GM12878 (cell line): ENCODE data around the gene CLDN7. TPM values are rescaled to one million over a fixed set of nuclear protein-coding genes. Genes with fewer than 3 reads are reported as not detected.

ENCODE experiments used
- ATAC-seq: fragments of 200-7000 bp; cut with Tn5 transposase; 3 replicates; pipeline ENCODE4 v1.9.1; 2020; ENCODE audit warnings: mild to moderate bottlenecking, moderate library complexity
- BruUV-seq: library from RNA; stranded (reverse); fragments of 400-500 nt; replicated peaks from 2 replicates; lab custom pipeline; 2021; lab: Mats Ljungman, UMichigan
- CTCF ChIA-PET: fragments of 300-600 bp; sonication (Branson Sonifier 250); formaldehyde crosslinking; extraction: SDS; loops from one replicate; lab custom pipeline; 2021; ENCODE audit warnings: inconsistent platforms; lab: Yijun Ruan, JAX
- POLR2A ChIA-PET: fragments of 350-600 bp; formaldehyde crosslinking; extraction: SDS; loops from one replicate; lab custom pipeline; 2021; ENCODE audit warnings: inconsistent platforms; lab: Charles Lee
- RAD21 ChIA-PET: fragments of 300-600 bp; sonication (Branson Sonifier 250); formaldehyde crosslinking; loops from one replicate; lab custom pipeline; 2023; ENCODE audit warnings: antibody characterized with exemption; ENCODE audit not compliant: unreplicated experiment; lab: Charles Lee
- SMC1A ChIA-PET: fragments of 300-600 bp; sonication (Branson Sonifier 250); formaldehyde crosslinking; loops from one replicate; lab custom pipeline; 2023; ENCODE audit not compliant: unreplicated experiment, uncharacterized antibody; lab: Charles Lee
- DNase-seq: peaks from one replicate; pipeline ENCODE4 v3.0.0-alpha.2; 2011; ENCODE audit warnings: low read depth, low spot score
- FAIRE-seq: peaks from 3 replicates; lab custom pipeline; 2011; peaks lifted over from hg19 to GRCh38; lab: Jason Lieb, UNC
- H2AFZ ChIP-seq: 2 replicates; pipeline ENCODE4 v1.6.0; 2011; ENCODE audit warnings: low read depth, low read length, control low read depth; ENCODE audit not compliant: control insufficient read depth
- H3K27ac ChIP-seq: 2 replicates; pipeline ENCODE4 v1.5.1; 2011; ENCODE audit warnings: control low read depth; ENCODE audit not compliant: control insufficient read depth, insufficient read depth
- H3K27me3 ChIP-seq, 2 experiments: replicated peaks in 1 of 2; 2 replicates each; pipeline versions ENCODE4 v1.6.0 to v1.6.1; 2011; ENCODE audit warnings: low read length in 1 of 2; ENCODE audit not compliant: control insufficient read depth in 2 of 2, insufficient read depth in 2 of 2
- H3K36me3 ChIP-seq, 2 experiments: 2 replicates each; pipeline ENCODE4 v1.5.1; 2011; ENCODE audit warnings: low read length in 1 of 2; ENCODE audit not compliant: control insufficient read depth in 2 of 2, insufficient read depth in 2 of 2
- H3K4me1 ChIP-seq: 2 replicates; pipeline ENCODE4 v1.6.1; 2011; ENCODE audit warnings: mild to moderate bottlenecking, low read length, moderate library complexity, mixed read lengths; ENCODE audit not compliant: control insufficient read depth, insufficient read depth
- H3K4me2 ChIP-seq: 2 replicates; pipeline ENCODE4 v1.6.0; 2011; ENCODE audit warnings: control low read depth; ENCODE audit not compliant: control insufficient read depth, insufficient read depth
- H3K4me3 ChIP-seq: fragments of 200-600 bp; sonication (generic); 2 replicates; pipeline ENCODE4 v1.5.1; 2016
- H3K79me2 ChIP-seq: 2 replicates; pipeline ENCODE4 v1.6.0; 2011; ENCODE audit warnings: low read length; ENCODE audit not compliant: control insufficient read depth, insufficient read depth
- H3K9ac ChIP-seq: 2 replicates; pipeline ENCODE4 v1.8.0; 2011; ENCODE audit warnings: low read length, control low read depth, mixed read lengths; ENCODE audit not compliant: control insufficient read depth, insufficient read depth
- H3K9me3 ChIP-seq: replicated peaks from 3 replicates; pipeline ENCODE4 v1.5.1; 2011; ENCODE audit warnings: mild to moderate bottlenecking, low read length; ENCODE audit not compliant: control insufficient read depth, insufficient read depth
- H4K20me1 ChIP-seq: 2 replicates; pipeline ENCODE4 v1.6.0; 2011; ENCODE audit not compliant: control insufficient read depth, insufficient read depth
- BACH1 ChIP-seq: fragments of 450-650 bp; IDR thresholded peaks from 2 replicates; pipeline ENCODE4 v1.6.1; 2017; ENCODE audit warnings: mild to moderate bottlenecking, borderline replicate concordance
- CBX5 ChIP-seq: sonication (generic); IDR thresholded peaks from 2 replicates; pipeline ENCODE4 v1.6.1; 2016; ENCODE audit warnings: low read depth, moderate library complexity, mild to moderate bottlenecking, inconsistent platforms
- CEBPZ ChIP-seq: fragments of 150-350 bp; IDR thresholded peaks from 2 replicates; pipeline ENCODE4 v1.6.1; 2016; ENCODE audit warnings: low read depth, low read length
- CHD2 ChIP-seq: IDR thresholded peaks from 2 replicates; pipeline ENCODE4 v1.6.1; 2011; ENCODE audit warnings: low read depth, low read length, improper control_type of control experiment, borderline replicate concordance
- DPF2 ChIP-seq: fragments of 450-650 bp; IDR thresholded peaks from 2 replicates; pipeline ENCODE4 v1.6.1; 2017; ENCODE audit warnings: mild to moderate bottlenecking
- EP300 ChIP-seq, 2 experiments: fragments of 150-350 bp in 1 of 2; IDR thresholded peaks; 2 replicates each; pipeline ENCODE4 v1.6.1; 2011 to 2012; ENCODE audit warnings: low read depth in 2 of 2, low read length in 2 of 2, borderline replicate concordance in 1 of 2, improper control_type of control experiment in 1 of 2, inconsistent platforms in 1 of 2; ENCODE audit not compliant: control insufficient read depth in 1 of 2
- ESRRA ChIP-seq: IDR thresholded peaks from 2 replicates; pipeline ENCODE4 v1.6.1; 2012; ENCODE audit warnings: mild to moderate bottlenecking, low read length, improper control_type of control experiment
- FOXM1 ChIP-seq: IDR thresholded peaks from 2 replicates; pipeline ENCODE4 v1.6.1; 2012; ENCODE audit warnings: low read depth, mild to moderate bottlenecking, inconsistent platforms, low read length, moderate library complexity
- MYB ChIP-seq: fragments of 150-350 bp; IDR thresholded peaks from 2 replicates; pipeline ENCODE4 v1.6.1; 2014; ENCODE audit warnings: mild to moderate bottlenecking, low read depth, low read length, borderline replicate concordance
- MYC ChIP-seq: IDR thresholded peaks from 2 replicates; pipeline ENCODE4 v1.6.1; 2011; ENCODE audit warnings: mild to moderate bottlenecking, low read length, moderate library complexity, inconsistent platforms; ENCODE audit not compliant: insufficient read depth, insufficient replicate concordance, insufficient read length, severe bottlenecking
- RB1 ChIP-seq: fragments of 450-650 bp; formaldehyde crosslinking; IDR thresholded peaks from 2 replicates; pipeline ENCODE4 v1.6.1; 2017; ENCODE audit warnings: mild to moderate bottlenecking, borderline replicate concordance
- TBL1XR1 ChIP-seq: IDR thresholded peaks from 2 replicates; pipeline ENCODE4 v1.6.1; 2012; ENCODE audit warnings: low read depth, low read length, improper control_type of control experiment
- TCF12 ChIP-seq: IDR thresholded peaks from 2 replicates; pipeline ENCODE4 v1.6.1; 2011; ENCODE audit warnings: low read depth, mild to moderate bottlenecking, low read length
- YBX1 ChIP-seq: fragments of 450-650 bp; IDR thresholded peaks from 2 replicates; pipeline ENCODE4 v1.6.1; 2016; ENCODE audit warnings: antibody characterized with exemption
- ZBED1 ChIP-seq: IDR thresholded peaks from 2 replicates; pipeline ENCODE4 v1.6.1; 2016; ENCODE audit warnings: borderline replicate concordance
- ZNF24 ChIP-seq: fragments of 450-650 bp; IDR thresholded peaks from 2 replicates; pipeline ENCODE4 v1.6.1; 2017; ENCODE audit warnings: antibody characterized with exemption, mild to moderate bottlenecking
- ZNF274 ChIP-seq: IDR thresholded peaks from one replicate; pipeline ENCODE4 v1.8.0; 2011; ENCODE audit not compliant: insufficient read length, insufficient read depth
- WGBS: methylation state at CpG from one replicate; pipeline ENCODE4 v1.1.6; 2016; ENCODE audit warnings: low lambda C conversion rate; ENCODE audit not compliant: insufficient replicate concordance, insufficient coverage; ENCODE audit errors: missing lambda C conversion rate; 5-methylcytosine and 5-hydroxymethylcytosine counted together
- in situ Hi-C: fragments of 300-500 bp; cut with MboI; formaldehyde crosslinking; loops from 9 replicates; pipeline ENCODE4 v1.14.3; 2018; ENCODE audit warnings: mixed read lengths
- intact Hi-C: fragments of 100-400 bp; cut with micrococcal nuclease; formaldehyde crosslinking; loops from one replicate; pipeline ENCODE4 v1.14.2; 2022; ENCODE audit not compliant: unreplicated experiment
- polyA plus RNA-seq, 11 experiments: library from polyadenylated mRNA; depleted of rRNA in 4 of 11; unstranded in 6 of 11; stranded (reverse) in 5 of 11; fragments of >200 nt; fragmentation: Nextera tagmentation in 4 of 11; fragmentation: Illumina TruSeq in 1 of 11; extraction: Ambion mirVana in 4 of 11; extraction: Trizol in 1 of 11; gene quantifications; 1 replicate in 1 of 11; 2 replicates in 10 of 11; pipeline versions ENCODE4 v1.2.1 to v1.2.3, GENCODE V29; 2011 to 2016; ENCODE audit warnings: inconsistent platforms in 2 of 11, missing spikeins in 2 of 11, low read depth in 1 of 11
- total RNA-seq, 4 experiments: library from RNA; depleted of rRNA in 3 of 4; stranded (reverse); fragments of >200 nt in 3 of 4; fragmentation: Illumina TruSeq in 1 of 4; extraction: Trizol in 1 of 4; gene quantifications; 2 replicates each; pipeline versions ENCODE4 v1.2.1 to v1.2.3, GENCODE V29; 2013 to 2021

Gene CLDN7
- total and polyA plus RNA-seq, 10 of the 15 experiments (the other 5 are each of a cell fraction or from before 2014, with no cell fraction given) = 0.19 to 1.3 (median 0.36) TPM; not detected in 5

DNA sequence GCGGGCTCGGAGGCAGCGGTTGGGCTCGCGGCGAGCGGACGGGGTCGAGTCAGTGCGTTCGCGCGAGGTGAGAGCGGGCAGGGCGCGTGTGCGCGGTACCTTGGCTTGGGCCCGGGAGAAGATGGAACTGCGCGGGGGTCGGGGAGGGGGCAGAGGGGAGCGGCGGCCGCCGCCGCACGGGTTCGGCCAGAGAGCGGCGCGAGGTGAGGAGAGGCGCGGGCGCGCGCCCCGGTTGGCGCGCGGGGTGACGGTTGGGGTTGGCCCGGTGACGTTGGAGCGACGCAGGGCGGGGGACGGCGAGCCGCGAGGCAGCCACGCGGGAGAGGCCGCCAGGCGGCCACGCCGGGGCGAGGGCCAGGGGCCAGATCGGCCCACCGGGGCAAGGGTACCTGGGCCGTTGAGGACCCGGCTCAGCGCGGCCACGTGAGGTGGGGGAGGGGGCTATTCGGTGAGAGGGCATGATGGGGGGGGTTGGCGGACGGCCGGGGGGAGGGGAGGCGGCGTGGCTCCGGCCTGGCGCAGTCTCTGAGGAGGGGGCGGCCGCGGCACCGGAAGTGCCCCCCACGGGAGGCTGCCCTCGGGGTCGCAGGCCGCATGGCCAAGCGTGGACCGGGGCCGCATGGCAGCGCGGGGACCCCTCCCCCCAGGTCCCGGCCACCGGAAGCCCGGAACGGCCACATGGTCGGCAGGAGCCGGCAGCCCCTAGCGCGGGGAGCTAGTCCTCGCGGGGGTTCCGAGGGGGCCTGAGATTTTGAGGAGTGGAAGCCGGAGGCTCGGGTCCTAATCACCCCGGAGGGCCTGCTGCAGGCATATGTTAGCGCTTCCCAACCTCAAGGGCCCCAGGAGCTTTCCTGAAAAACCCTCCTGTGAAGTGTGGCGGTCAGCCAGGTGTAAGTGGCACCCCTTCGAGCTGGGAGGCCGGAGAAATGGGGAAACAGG lies 45.7 kb upstream of the CLDN7 start:
- Histone ChIP-seq H3K4me3 (peak overlapping the region; percentile 99), H3K27me3 (no peaks in the 10 kb centered on the region), H4K20me1 (peaks cover 21% of the 10 kb centered on the region), H2AFZ (no peak overlapping the region), H3K4me1 (peaks cover 19% of the 10 kb centered on the region), H3K9me3 (no peaks in the 10 kb centered on the region), H3K9ac (peak overlapping the region; percentile 100), H3K79me2 (peaks cover 49% of the 10 kb centered on the region), H3K36me3 (peaks cover 21 to 29% of the 10 kb centered on the region in 2 experiments), H3K27ac (peak overlapping the region; percentile 99), H3K4me2 (peak overlapping the region; percentile 9)
- DNase-seq (no peak), FAIRE-seq (no peak), ATAC-seq (peak; percentile 15)
- ChIA-PET POLR2A (interaction anchor here (0.6 to 2.0 kb wide), 4 partner anchors 22 to 379 kb away, joined by 3 to 9 read pairs (median 6); partner anchors contain the start of genes ACAP1, NEURL4 and TP53), CTCF (interaction anchor here (0.9 to 1.0 kb wide), 2 partner anchors 17 to 36 kb away, joined by 3 read pairs; no protein-coding TSS in a partner anchor), SMC1A (interaction anchor here (0.8 to 1.3 kb wide), 2 partner anchors 24 to 253 kb away, joined by 3 read pairs; no protein-coding TSS in a partner anchor), RAD21 (interaction anchor here (1.3 kb wide), 1 partner anchor 88 kb away, joined by 4 read pairs; the partner anchor contains the start of genes ACADVL and DLG4)
- intact Hi-C loops (loop anchor here (2.0 to 10.0 kb wide), 3 partner anchors 21 to 377 kb away; partner anchors contain the start of genes GABARAP, NEURL4, TP53 and WRAP53), in situ Hi-C loops (no loop called here)
- 1% methylated on average over 63 of the region's 104 CpGs for WGBS
- no TSS peak for BruUV-seq
- TF ChIP-seq MYB (no peak), CHD2 (peak; percentile 58; the same call in 1 of the 2 replicates), BACH1 (peak; percentile 42; the same call in 1 of the 2 replicates), ZNF274 (no peak), MYC (peak; percentile 91), CBX5 (no peak), FOXM1 (no peak), ZNF24 (no peak), TCF12 (0 out of 2 replicates have a peak, but pooled peaks have one; percentile 1), YBX1 (no peak), ZBED1 (no peak), TBL1XR1 (no peak), DPF2 (peak; percentile 37; the same call in 1 of the 2 replicates), ESRRA (no peak), RB1 (no peak; the same call in 1 of the 2 replicates), EP300 (IDR thresholded peaks at IDR 0.05; ENCODE audit: borderline replicate concordance in 1 of 2, control insufficient read depth in 1 of 2, low read depth in 2 of 2, low read length in 2 of 2) (no peak), CEBPZ (no peak)
